Measurements from ENCODE around the gene FAM117B. TPM values are rescaled to one million over a fixed set of nuclear protein-coding genes. Genes with fewer than 3 reads are reported as not detected.
A peak's percentile ranks its signal among the peaks of the same experiment; 100 is the strongest.

FAM117B gene
- total RNA-seq, 1 donor, result 1.7 TPM

GRCh38 chr2:202771336-202771735 is 136.6 kb downstream of the FAM117B start:
- no peak for TF ChIP-seq CTCF (IDR thresholded peaks at IDR 0.05; ENCODE audit: insufficient read depth, low read depth, low read length)
- no peak for DNase-seq (ENCODE audit: low read depth)
- H3K4me3 ChIP-seq (ENCODE audit: low read depth, low read length), result no peak overlapping the region

- DNase-seq (ENCODE audit: low read depth), result peak; percentile 94
- H3K4me3 ChIP-seq (ENCODE audit: low read depth, low read length), result no peak overlapping the region
- no peak for TF ChIP-seq CTCF (IDR thresholded peaks at IDR 0.05; ENCODE audit: insufficient read depth, low read depth, low read length)
Measured at GRCh38 chr2:202771741-202772460, 137.1 kb downstream of the FAM117B start.

- DNase-seq (ENCODE audit: low read depth), result peak; percentile 66
- H3K4me3 ChIP-seq (ENCODE audit: low read depth, low read length), result no peak overlapping the region
- TF ChIP-seq CTCF (IDR thresholded peaks at IDR 0.05; ENCODE audit: insufficient read depth, low read depth, low read length), result no peak
Measured at GRCh38 chr2:202773301-202773973, 138.7 kb downstream of the FAM117B start.

- TF ChIP-seq CTCF (IDR thresholded peaks at IDR 0.05; ENCODE audit: insufficient read depth, low read depth, low read length), result no peak
- DNase-seq (ENCODE audit: low read depth), result no peak
- no peak overlapping the region for H3K4me3 ChIP-seq (ENCODE audit: low read depth, low read length)
Measured at GRCh38 chr2:202774104-202774503, 139.3 kb downstream of the FAM117B start.

GRCh38 chr2:202778217-202778616 is 143.4 kb downstream of the FAM117B start:
- no peak for TF ChIP-seq CTCF (IDR thresholded peaks at IDR 0.05; ENCODE audit: insufficient read depth, low read depth, low read length)
- no peak overlapping the region for H3K4me3 ChIP-seq (ENCODE audit: low read depth, low read length)
- no peak for DNase-seq (ENCODE audit: low read depth)

GRCh38 chr2:202780514-202781021 is 145.8 kb downstream of the FAM117B start:
- TF ChIP-seq CTCF (IDR thresholded peaks at IDR 0.05; ENCODE audit: insufficient read depth, low read depth, low read length), result no peak
- peak; percentile 33 for DNase-seq (ENCODE audit: low read depth)
- H3K4me3 ChIP-seq (ENCODE audit: low read depth, low read length), result no peak overlapping the region
